RWPE2 (cell line): ENCODE measurements around the gene DPM2.

ENCODE experiments used
- ATAC-seq: fragments of 200-7000 bp; cut with Tn5 transposase; 3 replicates; pipeline ENCODE4 v1.9.1; 2021; ENCODE audit warnings: low read depth
- DNase-seq: peaks from one replicate; pipeline ENCODE4 v3.0.0-alpha.2; 2020; ENCODE audit warnings: low spot score
- H3K27ac ChIP-seq: fragments of 450-650 bp; 2 replicates; pipeline ENCODE4 v1.5.1; 2017; ENCODE audit warnings: mild to moderate bottlenecking; ENCODE audit not compliant: poor library complexity, severe bottlenecking
- H3K27me3 ChIP-seq: fragments of 250-450 bp; sonication (Bioruptor Pico); 2 replicates; pipeline ENCODE4 v1.5.1; 2021; ENCODE audit warnings: mild to moderate bottlenecking, moderate library complexity; ENCODE audit not compliant: insufficient read depth, poor library complexity, severe bottlenecking
- H3K36me3 ChIP-seq: fragments of 250-450 bp; sonication (Bioruptor Pico); 2 replicates; pipeline ENCODE4 v1.5.1; 2020; ENCODE audit warnings: low read depth, mild to moderate bottlenecking, moderate library complexity
- H3K4me1 ChIP-seq: fragments of 250-450 bp; sonication (Bioruptor Pico); 2 replicates; pipeline ENCODE4 v1.5.1; 2021; ENCODE audit warnings: mild to moderate bottlenecking, moderate library complexity; ENCODE audit not compliant: insufficient read depth, poor library complexity, severe bottlenecking
- H3K4me3 ChIP-seq: fragments of 250-450 bp; sonication (Bioruptor Pico); 2 replicates; pipeline ENCODE4 v1.5.1; 2021; ENCODE audit warnings: mild to moderate bottlenecking, moderate library complexity; ENCODE audit not compliant: severe bottlenecking
- H3K9me3 ChIP-seq: fragments of 250-450 bp; sonication (Bioruptor Pico); 2 replicates; pipeline ENCODE4 v1.5.1; 2021; ENCODE audit warnings: mild to moderate bottlenecking, moderate library complexity; ENCODE audit not compliant: severe bottlenecking
- TF ChIP-seq, protein P1 (sequence below): fragments of 450-650 bp; IDR thresholded peaks from one replicate; pipeline ENCODE4 v1.5.1; 2017; ENCODE audit warnings: mild to moderate bottlenecking, moderate library complexity; ENCODE audit not compliant: poor library complexity, severe bottlenecking

Gene DPM2

DNA sequence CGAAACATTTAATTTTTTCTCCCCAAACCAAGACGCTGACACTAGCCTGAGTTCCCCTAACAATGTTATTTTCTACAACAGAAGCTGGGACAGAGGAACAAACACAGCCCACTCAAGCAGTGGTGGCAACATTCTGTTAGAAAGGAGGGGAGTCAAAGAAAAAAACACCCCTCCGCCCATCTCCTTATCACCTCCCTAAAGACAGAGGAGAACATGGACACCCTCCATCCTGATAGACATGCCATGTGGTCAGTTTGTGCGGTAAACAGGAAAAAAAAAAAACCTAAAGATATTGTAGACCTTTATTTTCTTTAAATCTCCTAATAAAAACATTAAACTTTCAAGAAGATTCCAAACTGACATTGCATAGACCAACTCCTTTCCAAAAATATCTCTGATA, 2.9 kb upstream of the DPM2 start:
- no peaks in the 10 kb centered on the region for H3K9me3 ChIP-seq
- ATAC-seq (no peak), DNase-seq (no peak)
- H3K4me1 ChIP-seq, result peaks cover 6% of the 10 kb centered on the region
- no peak overlapping the region for H3K27ac ChIP-seq
- no peaks in the 10 kb centered on the region for H3K27me3 ChIP-seq
- H3K4me3 ChIP-seq, result no peak overlapping the region
- TF ChIP-seq, protein P1, sequence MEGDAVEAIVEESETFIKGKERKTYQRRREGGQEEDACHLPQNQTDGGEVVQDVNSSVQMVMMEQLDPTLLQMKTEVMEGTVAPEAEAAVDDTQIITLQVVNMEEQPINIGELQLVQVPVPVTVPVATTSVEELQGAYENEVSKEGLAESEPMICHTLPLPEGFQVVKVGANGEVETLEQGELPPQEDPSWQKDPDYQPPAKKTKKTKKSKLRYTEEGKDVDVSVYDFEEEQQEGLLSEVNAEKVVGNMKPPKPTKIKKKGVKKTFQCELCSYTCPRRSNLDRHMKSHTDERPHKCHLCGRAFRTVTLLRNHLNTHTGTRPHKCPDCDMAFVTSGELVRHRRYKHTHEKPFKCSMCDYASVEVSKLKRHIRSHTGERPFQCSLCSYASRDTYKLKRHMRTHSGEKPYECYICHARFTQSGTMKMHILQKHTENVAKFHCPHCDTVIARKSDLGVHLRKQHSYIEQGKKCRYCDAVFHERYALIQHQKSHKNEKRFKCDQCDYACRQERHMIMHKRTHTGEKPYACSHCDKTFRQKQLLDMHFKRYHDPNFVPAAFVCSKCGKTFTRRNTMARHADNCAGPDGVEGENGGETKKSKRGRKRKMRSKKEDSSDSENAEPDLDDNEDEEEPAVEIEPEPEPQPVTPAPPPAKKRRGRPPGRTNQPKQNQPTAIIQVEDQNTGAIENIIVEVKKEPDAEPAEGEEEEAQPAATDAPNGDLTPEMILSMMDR, result no peak
- H3K36me3 ChIP-seq, result no peaks in the 10 kb centered on the region; the same call in 1 of the 2 replicates

DNA sequence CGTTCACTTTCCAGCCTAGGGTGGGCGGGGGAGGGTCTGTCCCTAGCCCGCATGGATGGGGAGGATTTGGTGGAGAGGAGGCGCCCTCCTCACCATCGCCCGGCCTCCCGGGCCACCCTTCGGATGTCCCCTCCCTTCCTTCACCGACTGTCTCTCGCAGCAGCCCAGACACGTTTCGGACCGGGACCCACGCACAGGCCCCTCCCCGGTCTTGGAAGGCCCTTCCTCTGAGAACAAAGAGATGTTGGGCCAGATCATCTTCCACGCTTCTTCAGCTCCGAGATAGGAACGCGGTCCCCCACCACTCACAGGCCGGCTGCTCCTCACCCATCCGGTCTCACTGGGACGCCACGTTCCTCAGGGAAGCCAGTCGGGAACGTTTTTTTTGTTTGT, 640 bp upstream of the DPM2 start:
- Histone ChIP-seq H3K4me1 (peaks cover 6% of the 10 kb centered on the region), H3K9me3 (no peaks in the 10 kb centered on the region), H3K27ac (no peak overlapping the region), H3K36me3 (no peaks in the 10 kb centered on the region), H3K4me3 (no peak overlapping the region), H3K27me3 (no peaks in the 10 kb centered on the region)
- TF ChIP-seq, protein P1, result no peak
- no peak for DNase-seq
- no peak for ATAC-seq

DNA sequence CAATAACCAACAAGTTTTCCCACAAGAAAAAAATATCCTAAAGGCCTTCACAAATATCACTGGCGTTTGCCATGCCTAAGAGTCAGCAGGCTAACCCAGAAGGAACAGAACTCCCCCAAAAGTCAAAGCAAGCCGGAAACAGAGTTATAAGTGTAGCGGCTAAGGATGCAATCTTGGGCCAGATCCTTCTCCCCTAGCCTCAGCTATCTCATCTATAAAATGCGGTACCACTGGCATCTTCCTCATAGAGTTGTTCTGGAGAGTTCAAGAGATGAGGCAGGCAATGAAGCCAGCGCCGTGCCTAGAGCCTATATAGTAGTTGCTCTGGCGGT, 632 bp downstream of the DPM2 start:
- peak overlapping the region; percentile 22 for H3K27ac ChIP-seq
- ATAC-seq, result no peak; the same call in 2 of the 3 replicates

DNA sequence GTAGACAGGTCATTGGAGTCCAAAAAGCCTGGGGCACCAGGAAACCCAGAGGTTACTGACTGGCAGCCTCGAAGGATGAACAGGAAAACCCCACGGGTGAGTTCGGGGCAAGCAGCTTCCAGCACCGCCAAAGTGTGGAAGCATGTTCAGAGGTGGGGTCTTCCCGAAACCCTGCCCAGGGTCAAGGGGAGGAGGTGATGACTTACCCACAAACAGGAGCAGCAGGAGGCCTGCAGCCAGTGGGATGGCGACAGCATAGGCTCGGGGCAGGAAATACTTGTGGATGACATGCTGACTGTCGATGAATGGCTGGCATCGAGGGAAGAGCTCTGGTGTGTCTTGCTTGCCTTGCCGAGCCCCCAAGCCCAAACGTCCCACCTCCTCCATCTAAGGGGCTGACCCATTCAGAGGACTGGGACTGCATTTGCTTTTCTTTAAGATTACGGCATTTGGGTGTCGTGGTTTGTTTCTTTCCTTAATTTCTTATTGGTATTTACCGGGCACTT, 1.3 kb downstream of the DPM2 start:
- Histone ChIP-seq H3K4me1 (peaks cover 8% of the 10 kb centered on the region), H3K4me3 (peak overlapping the region; percentile 62)

More for the DNA sequence above, 632 bp downstream of the DPM2 start:
- TF ChIP-seq, protein P1, result no peak
- no peaks in the 10 kb centered on the region for H3K9me3 ChIP-seq
- peak overlapping the region; percentile 62 for H3K4me3 ChIP-seq
- H3K27me3 ChIP-seq, result no peaks in the 10 kb centered on the region
- DNase-seq, result no peak
- H3K4me1 ChIP-seq, result peaks cover 6% of the 10 kb centered on the region
- no peaks in the 10 kb centered on the region for H3K36me3 ChIP-seq

DNA sequence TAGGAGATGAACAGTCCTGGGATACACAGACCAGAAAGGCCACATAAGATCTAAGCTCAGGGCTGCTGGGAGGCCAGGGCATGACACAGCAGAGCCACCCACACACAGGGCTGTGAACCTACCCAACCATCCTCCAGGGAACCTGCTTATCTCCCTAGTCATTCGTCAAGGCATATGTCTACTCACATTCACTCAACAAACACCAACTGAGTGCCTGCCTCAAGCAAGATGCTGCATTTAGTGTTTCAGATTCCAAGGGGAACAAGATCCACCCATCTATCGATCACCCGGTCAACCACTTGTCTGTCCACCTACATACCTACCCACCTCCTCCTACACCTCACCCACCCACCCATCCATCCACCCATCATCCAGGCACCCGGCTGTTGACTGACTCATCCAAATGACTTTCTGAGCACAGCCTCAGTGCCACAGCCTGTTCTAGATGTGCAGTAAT, 1.9 kb downstream of the DPM2 start:
- no peak overlapping the region for H3K4me3 ChIP-seq
- DNase-seq (no peak), ATAC-seq (no peak)
- peaks cover 13% of the 10 kb centered on the region for H3K4me1 ChIP-seq
- no peak overlapping the region for H3K27ac ChIP-seq
- H3K9me3 ChIP-seq, result no peaks in the 10 kb centered on the region
- no peaks in the 10 kb centered on the region for H3K27me3 ChIP-seq
- H3K36me3 ChIP-seq, result no peaks in the 10 kb centered on the region
- TF ChIP-seq, protein P1, result no peak

More for the DNA sequence above, 1.3 kb downstream of the DPM2 start:
- no peak for ATAC-seq
- Histone ChIP-seq H3K27me3 (no peaks in the 10 kb centered on the region), H3K36me3 (no peaks in the 10 kb centered on the region), H3K9me3 (no peaks in the 10 kb centered on the region), H3K27ac (no peak overlapping the region)
- DNase-seq, result no peak
- TF ChIP-seq, protein P1, result no peak
